GM12892 (cell line): ENCODE results near the gene EPHB1.

Source experiments
- POLR2A ChIP-seq: IDR thresholded peaks from 2 replicates; pipeline ENCODE4 v1.6.1; 2011; ENCODE audit warnings: low read depth, low read length, control low read depth
- POLR2AphosphoS5 ChIP-seq: IDR thresholded peaks from 2 replicates; pipeline ENCODE4 v1.6.1; 2011; ENCODE audit warnings: low read depth, low read length, control low read depth

DNA sequence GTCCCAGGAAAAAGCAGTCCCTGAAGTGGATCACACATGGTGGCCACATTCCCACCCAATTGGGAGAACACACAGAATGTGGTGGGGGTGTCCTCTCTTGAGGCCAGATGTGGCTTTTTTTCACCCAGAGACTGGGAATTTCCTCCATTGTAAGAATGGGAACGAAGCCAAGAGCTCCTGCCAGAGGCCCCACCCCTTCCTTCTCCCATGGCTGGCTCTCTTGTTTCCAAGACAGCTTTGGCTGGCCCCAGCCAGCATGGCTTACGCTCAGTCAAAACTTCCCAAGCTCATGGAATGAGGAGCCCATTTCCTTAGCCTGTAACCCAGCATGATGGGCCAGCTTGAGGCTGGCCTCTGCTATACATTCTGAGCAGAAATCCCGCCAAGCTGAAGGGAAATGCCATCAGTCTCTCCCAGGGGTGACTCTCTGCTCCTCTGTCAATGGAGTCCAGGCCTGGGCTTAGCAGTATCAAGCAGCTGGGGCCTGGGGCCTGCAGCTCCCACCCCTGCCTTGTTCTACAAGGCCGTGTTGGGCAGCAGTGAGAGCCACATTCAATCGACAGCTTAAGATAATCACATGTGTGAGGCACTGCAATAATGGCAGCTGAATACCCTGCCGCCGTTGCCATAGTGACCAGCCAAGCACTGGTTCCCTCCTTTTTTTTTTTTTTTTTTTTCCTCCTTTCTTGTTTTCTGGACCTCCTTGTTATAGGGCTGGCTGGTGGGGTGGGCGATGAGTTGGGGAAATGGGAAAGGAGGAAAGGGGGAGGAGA is 142.4 kb downstream of the EPHB1 start:
- TF ChIP-seq POLR2AphosphoS5 (no peak), POLR2A (no peak)
